A204.1 (cell line): ENCODE results near the gene XK.
"Not testable (repeated sequence)": the region's sequence is repeated elsewhere in the genome, so short reads cannot be mapped to it uniquely, and the experiment has no call there.

Experiments used
- FAIRE-seq: peaks from 2 replicates; lab custom pipeline; 2012; peaks lifted over from hg19 to GRCh38; lab: Jason Lieb, UNC

XK gene

GRCh38 chrX:37755025-37755424 is 69.4 kb downstream of the XK start:
- FAIRE-seq: no peak

- no peak for FAIRE-seq
These were observed 71.5 kb downstream of the XK start for GRCh38 chrX:37757082-37757481.

GRCh38 chrX:37759351-37759750 is 73.8 kb downstream of the XK start:
- no peak for FAIRE-seq

GRCh38 chrX:37759878-37760418 is 74.4 kb downstream of the XK start:
- no peak for FAIRE-seq

GRCh38 chrX:37763400-37763799 is 77.8 kb downstream of the XK start:
- no peak for FAIRE-seq

GRCh38 chrX:37765507-37765906 is 79.9 kb downstream of the XK start:
- no peak for FAIRE-seq

- FAIRE-seq: no peak
These were observed 81.8 kb downstream of the XK start for GRCh38 chrX:37767430-37767829.

GRCh38 chrX:37768866-37769265 is 83.3 kb downstream of the XK start:
- FAIRE-seq: not testable (repeated sequence)

- FAIRE-seq: no peak
These were observed 90.8 kb downstream of the XK start for GRCh38 chrX:37776283-37776986.

- no peak for FAIRE-seq
These were observed 91.4 kb downstream of the XK start for GRCh38 chrX:37776987-37777325.

- FAIRE-seq: no peak
These were observed 94.3 kb downstream of the XK start, which contains the start of gene CYBB for GRCh38 chrX:37779857-37780256. Gene CYBB, plus strand, starts transcription at chrX:37780059. Its CDS starts 19 bp downstream, at chrX:37780078.

- no peak for FAIRE-seq
These were observed 95.5 kb downstream of the XK start for GRCh38 chrX:37781081-37781480.
